Stimulated activated CD8-positive, alpha-beta memory T cell treated with anti-CD3 and anti-CD28 coated beads, Interleukin-7, amount 100 ng/mL, for 1 hour (primary cell): Measurements from ENCODE around the gene KIRREL3.
A peak's percentile ranks its signal among the peaks of the same experiment; 100 is the strongest.

Source experiments
- DNase-seq, 2 donors: peaks; one replicate each; pipeline ENCODE4 v3.0.0-alpha.2; 2020; ENCODE audit warnings: low read depth in 2 of 2

KIRREL3 gene

DNA sequence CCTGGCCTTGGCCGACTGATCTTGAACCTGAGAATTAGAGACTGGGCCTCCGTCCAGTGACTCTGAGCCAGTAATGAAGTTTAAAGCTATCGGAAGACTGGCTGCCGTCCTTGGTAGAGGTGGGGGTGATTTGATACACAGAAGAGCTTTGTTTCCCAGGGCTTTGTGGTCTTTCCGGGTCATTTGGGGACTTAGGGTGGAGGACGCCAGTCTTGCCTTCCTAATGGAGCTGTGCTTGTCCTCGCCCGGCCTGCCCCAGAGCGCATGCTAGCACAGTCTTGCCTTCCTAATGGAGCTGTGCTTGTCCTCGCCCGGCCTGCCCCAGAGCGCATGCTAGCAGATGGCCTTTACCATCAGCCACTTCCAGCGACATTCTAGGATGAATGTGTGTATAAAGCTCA, 579.3 kb downstream of the KIRREL3 start:
- DNase-seq, result no peak

DNA sequence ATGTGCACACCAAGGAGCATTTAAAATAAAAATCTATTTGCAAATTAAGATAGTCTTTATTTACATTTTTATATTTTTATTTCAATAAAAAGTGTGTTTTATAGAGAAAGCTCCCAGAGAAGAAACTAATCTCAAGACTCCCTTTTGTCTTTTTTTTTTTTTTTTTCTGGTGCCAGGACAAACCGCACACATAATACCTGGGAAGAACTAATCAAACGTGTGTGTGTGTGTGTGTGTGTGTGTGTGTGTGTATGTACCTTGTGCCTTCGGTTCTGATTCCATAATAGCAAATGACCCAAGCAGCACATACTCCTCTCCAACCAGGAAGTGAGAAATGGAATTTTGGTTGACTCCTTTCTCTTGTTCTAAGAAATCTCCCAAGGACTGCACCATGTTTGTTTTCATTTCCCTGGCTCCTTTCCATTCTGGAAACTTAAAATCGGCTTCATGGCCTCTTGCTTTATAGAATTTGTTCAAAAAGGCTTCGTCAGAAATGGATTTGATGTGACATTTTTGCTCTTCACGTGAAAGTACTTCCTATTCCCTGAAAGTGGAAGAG, 579.8 kb downstream of the KIRREL3 start:
- DNase-seq, result no peak

DNA sequence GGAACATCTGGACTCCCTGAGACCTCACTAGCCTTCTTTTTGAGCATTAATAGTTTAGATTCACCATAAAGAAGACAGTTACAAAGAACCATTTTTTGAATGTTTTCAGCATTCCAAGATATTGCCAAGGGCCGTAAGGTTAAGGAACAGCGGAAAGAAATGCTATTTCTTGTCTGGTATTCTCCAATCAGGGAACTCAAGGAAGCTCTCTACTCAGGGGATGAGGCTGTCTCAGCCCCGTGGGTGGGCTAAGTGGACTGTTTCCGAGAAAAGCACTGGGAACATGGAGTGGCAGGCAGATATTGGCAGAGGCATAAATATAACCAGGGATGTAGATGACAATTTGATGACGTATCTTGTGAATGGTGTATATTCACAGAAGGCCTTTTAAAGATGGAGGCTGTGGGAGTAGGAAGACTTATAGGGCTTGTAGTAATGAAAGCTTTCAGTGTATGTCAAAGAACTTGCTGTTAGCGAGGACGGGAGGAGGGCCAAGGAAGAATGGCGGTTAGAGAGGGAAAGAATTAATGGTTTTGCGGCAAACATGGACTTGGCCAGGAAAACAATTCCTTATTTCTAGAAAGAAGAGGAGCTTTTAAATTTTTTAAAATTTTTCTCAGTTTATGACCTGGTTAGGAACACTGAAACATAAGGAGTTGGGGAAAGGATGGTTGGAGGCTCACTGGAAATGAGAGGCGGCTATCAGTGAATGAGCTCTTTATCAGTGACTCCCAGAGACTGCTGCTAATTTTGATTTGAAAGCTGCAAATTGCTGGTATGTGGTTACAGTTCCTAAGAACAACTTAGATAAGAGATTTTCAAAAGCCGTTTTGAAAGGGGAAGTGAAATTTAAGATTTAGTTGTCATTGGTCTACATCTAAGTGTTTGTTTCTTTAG, 580.5 kb downstream of the KIRREL3 start:
- no peak for DNase-seq

DNA sequence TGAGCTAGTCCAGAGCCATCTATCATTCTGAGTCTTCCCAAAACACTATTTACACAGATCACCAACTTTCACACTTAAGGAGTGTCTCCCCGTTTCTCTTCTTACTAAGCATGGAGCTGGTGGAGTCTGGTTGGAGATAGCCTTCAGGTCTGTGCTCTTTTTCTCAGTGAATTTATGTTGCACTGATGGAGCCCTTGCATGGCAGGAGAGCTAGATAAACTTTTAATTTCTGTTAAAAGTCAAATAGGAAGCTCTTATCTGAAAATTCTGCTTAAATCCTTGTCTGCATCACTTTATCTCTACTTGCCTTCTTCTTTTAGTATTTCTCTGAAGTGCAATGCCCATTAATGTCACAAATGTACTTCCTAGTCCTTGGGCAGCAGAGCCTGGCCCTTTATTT, 581.7 kb downstream of the KIRREL3 start:
- DNase-seq, result no peak

DNA sequence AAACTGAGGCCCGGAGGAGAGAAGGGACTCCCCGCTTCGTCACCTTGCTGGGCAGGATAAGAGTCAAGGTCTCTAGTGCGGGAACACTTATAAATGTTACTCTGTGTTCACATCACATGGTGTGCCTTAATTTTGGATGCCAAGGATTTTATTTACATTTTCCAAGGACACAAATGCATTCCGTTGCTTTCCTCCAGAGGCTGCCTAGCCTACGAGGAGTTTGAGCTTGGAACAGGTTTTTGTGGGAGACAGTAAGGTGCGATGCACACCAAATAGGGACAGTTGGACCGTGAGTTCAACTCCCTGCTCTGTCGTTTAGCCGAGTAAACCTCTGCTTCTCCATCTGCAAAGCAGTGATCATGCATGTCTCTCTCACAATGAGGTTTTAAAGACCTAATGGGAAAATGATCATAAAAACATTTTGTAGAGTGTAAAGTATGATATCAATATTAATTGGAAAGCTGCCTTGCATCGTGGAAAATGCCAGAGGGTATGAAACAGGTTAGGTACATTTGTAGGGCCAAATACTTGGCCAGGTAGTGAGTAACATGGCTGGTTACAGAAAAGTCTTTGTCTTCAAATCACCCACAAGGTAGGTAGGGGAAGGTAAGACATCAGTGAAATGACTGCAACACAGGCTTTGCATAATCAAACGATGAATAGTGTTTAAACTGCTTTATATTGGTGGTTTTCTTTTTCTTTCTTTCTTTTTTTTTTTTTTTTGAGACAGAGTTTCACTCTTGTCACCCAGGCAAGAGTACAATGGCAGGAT, 583.3 kb downstream of the KIRREL3 start:
- DNase-seq, result no peak

DNA sequence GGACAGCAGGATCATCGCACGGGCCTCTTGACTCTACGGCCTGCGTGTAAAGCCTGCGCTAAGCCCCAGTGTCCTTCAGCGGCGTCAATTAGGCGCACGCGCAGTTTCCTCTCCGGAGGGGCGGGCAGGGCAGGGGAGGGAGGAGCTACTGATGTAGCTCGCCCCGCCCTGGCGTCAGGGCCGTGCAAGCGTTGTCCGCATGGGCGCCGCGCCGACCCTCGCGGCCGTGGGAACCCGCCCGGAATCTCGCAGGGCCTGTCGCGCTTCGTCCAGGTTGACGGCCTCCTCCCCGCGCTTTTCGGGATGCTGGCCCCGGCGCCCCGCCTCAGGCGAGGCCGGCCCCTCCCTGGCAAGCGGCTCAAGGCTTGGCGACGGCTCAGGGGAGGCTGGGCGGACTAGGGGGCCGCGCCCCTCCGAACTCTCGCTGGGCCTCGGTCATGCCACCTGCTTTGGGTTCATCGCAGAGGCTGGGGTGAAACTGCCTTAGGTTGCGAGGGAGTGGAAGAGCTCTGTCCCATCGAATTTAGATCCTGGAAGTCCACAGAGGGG, 584.0 kb downstream of the KIRREL3 start:
- peak; percentile 39 to 41 for DNase-seq

DNA sequence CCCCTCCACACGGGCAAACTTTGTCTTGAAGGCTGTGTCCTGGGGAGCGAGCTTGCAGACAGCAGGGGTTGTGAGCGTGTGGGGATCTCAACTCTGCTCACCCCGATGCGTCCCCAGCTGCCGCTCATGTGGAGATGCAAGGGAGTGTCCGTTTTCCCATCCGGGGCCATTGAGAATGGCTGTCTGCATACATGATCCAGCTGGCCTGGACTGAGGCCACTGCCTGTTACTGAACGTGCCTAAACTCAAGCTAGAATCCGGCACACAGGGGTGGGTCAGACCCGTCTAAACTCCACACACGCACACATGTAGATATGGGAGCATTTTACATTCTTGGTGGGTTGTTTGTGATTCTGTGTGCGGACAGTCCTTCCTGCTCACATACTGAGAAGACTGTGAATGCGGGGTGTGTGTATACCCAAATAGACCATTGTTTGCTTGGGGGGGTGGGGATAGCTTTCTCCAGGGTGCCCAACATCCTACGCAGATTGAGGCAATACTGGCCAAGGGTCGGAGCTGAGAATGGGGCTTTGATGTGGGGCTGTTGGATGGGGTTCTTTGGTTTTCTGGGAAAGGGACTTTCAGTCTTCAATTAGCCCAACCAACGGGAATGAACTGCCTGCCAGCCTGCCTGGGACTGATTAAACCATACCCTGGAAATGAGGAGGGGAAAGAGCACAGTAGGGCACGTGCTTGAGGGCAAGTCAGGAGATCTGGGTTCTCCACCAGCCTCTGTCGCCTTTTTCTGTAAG, 584.7 kb downstream of the KIRREL3 start:
- no peak for DNase-seq

DNA sequence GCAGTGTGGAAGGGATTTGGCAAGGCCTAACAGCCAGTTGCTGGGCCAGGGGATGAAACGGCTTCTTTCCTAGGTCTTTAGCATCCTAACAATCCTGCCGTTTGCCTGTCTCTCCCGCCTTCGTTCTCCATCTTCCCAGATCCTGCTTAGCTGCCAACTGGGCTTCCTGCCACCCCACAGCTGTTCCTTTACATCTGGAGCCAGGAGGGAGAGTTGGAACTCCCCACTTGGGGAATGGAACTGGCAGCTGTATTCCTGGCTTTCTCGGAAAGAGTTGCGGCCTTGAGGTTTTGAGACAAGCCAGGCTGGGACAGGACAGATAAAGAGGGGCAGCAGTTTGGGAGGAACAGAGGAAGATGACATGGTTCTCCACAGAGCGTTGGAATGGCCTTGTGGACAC, 585.4 kb downstream of the KIRREL3 start:
- DNase-seq, result no peak

DNA sequence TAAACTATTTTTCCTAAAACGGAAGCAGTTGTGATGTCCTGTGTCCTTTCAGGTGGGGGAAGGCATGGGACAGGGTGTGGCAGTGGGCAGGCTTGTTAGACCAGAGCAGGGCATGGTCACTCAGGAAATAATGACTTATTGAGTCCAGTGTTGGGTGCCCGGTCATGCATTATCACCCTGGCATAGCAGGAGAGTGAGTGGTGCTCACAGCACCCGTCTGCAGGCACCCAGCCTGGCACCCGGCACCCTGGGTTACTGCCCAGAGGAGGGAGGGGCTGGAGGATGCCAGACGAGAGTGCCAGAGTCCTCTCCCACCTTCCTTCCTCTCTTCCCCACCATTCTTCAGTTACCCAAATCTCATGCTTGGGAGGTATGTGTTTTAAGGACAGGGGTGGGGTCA, 586.0 kb downstream of the KIRREL3 start:
- no peak for DNase-seq

DNA sequence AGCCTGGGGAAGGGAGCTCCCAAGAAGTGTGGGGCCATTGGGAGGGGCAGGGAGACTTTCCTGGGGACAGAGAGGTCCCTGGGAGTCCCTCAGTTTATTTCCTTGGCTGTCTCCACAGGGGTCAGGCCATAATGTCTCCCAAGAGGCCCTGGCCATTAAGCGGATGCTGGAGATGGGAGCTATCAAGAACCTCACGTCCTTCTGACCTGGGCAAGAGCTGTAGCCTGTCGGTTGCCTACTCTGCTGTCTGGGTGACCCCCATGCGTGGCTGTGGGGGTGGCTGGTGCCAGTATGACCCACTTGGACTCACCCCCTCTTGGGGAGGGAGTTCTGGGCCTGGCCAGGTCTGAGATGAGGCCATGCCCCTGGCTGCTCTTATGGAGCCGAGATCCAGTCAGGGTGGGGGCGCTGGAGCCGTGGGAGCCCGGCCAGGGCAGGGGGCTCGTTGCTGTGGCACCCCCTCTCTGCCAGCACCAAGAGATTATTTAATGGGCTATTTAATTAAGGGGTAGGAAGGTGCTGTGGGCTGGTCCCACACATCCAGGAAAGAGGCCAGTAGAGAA, 586.6 kb downstream of the KIRREL3 start:
- no peak for DNase-seq

DNA sequence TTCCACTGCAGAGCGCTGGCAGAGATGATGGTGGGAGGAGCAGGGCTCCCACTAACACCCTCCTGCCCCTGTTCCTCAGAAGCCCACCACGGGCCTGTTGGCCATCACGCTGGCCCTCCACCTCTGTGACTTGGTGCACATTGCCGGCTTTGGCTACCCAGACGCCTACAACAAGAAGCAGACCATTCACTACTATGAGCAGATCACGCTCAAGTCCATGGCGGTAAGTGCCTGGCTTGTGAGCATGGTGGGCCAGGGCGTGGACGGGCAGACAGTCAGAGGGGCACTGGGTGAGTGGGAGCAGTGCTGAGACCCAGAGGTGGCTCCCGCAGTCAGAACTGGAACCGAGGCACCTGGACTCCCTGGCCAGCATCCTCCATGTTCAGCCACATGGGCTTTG, 587.1 kb downstream of the KIRREL3 start:
- DNase-seq, result no peak

DNA sequence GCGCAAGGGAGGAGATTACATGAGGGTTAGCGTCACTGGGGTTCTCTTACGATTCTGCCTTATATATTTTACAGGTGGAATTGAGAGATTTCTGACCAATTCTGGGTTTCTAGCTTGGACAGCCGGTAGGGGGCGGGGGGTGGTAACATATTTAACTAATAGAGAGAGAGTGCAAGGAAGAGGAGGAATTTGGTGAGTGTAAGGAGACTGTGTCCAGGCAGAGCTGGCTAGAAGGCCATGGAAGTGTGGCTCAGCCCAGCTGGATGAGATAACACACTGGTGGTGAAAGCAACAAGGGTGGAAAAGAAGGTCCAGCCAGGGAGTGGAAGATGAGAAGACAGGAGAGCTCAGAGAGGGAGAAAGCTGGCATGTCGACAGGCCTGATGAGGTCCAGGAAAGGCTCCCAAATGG, 588.6 kb downstream of the KIRREL3 start:
- no peak for DNase-seq

DNA sequence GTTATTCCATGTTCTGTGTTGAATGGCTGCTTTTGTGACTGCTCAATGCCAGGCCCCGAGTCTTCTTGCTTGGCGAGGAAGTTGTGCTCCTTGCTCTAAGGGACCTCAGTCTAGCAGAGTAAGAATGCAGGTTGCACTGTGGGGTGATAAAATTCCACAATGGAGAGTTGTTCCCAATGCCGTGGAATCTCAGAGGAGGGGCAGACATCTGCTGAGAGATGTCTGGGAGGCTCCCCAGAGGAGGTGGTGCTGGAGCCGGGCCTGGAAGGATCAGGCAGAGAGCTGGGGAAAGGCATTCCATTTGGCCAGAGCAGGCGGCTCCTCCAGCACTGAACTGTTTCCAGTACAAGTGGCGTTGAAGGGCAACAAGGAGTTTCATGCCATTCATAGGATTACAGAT, 589.9 kb downstream of the KIRREL3 start:
- DNase-seq, result no peak

DNA sequence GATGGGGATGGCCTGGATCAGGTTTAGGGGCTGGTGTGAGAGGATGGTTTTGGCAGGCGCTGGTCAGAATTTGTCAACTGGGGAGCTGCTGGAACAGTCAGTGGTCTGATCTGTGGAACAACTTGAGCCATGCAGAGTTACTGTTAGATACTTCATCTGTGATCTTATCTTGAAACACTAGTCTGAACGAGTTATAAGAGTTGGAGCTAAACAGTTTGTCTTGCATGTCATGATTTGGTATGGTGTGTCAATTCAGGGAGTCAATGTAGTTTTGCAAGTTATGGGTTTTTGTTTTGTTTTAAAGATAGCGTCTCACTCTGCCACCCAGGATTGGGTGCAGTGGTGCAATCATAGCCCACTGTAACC, 591.0 kb downstream of the KIRREL3 start:
- no peak for DNase-seq

DNA sequence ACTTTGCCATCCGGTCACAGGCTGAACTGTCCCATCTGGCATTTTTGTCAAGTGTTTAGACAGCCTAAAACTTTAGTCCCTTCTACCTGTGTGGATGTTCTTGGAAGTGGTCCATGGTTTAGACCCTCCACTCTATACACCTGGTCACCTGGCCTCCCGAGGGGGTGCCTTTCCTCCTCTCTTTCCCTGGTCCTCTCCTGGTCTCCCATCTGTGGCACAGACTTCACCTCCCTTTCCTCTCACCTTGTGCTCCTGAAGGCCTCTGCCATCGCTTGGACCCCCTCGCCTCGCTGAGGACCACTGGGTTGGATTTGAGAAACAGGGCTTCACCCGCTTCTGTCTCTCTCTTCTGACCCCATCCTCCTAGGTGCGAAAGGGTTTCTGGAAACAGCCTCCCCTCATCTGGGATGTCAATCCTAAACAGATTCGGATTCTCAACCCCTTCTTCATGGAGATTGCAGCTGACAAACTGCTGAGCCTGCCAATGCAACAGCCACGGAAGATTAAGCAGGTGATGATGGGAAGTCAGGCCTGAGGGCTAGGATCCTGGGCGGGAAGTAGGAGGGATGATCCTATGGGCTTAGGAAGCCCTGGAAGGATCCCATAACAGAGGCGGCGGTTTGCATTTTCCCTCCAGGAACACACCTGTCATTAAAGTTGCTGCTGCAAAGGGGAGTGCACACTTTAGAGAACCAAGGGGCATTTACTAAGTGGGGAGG, 591.5 kb downstream of the KIRREL3 start:
- DNase-seq, result no peak

DNA sequence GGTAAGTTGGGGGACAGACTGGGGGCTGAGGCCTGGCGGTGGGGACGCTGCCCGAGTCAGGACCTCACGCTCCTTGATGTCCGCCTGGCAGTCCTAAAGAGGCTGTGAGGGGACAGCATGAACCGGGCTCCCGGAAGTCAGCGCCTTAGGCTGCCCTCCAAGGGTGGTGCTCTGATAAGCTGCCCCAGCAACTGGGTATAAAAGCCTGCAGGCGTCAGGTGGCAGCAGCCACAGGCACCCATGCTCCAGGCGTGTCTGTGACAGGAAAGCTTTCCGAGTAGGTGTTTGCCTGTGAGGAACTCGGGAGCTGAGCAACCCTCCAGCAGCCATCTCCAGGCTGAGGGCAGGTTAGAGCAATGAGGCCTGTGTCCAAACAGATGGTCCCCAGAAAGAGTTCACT, 592.1 kb downstream of the KIRREL3 start:
- DNase-seq, result no peak

DNA sequence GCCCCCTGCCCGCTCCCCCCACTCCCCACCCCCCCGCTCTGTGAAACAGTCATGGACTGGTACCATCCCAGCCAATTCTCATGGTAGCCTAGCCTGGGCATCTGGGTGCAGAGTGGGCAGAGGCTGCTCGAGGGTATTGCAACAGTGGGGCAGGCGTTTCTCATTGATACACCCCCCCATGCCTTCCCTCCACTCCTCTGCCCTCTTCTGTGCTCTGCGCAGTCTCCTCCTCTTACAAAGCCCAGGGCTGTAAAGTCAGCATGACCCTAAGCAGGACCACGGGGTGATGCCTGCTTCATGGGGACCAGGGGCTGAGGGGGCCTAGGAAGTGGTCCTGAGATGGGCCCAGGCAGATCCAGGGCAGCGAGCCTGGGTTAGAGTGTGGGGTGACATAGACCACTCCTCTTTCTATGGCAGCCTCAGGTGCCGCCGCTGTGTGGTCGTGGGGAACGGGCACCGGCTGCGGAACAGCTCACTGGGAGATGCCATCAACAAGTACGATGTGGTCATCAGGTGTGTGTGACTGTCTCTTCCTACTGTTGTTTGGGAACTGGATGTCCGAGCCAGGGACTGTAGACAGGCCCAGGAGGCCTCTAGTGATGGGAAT, 592.8 kb downstream of the KIRREL3 start:
- DNase-seq, result no peak

DNA sequence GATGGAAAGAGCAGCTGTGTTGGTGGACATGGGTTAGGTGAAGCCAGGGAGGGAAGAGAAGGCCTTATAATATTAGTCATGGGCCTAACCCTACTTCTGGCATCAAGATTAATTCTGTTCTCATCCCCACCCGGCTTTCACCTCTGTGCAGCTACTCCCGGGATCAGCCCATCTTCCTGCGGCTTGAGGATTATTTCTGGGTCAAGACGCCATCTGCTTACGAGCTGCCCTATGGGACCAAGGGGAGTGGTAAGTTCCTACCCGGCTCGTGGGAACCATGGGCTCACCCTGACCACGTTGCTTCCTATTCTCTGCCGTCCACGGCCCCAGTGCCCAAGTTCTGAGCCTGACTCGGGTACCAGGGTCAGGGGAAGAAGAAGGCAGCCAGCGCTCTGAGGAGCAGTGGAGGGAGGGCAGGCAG, 593.5 kb downstream of the KIRREL3 start:
- DNase-seq, result no peak

DNA sequence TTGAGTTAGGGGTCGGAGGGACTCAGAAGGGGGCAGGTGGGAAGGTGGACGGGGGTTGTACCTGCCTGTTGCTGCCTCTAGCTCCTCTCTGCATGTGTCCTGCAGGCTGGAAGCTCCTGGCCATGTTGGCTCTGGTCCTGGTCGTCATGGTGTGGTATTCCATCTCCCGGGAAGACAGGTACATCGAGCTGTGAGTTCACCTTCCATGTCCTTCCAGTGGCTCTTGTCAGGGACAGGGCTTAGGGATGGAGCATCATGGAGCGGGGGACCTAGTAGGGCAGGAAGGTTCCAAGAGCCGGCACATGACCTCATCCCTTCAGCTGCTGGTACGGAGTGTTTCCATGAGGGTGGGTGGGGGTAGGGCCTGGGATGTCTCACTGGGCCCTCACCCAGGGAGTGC, 594.2 kb downstream of the KIRREL3 start:
- DNase-seq, result no peak

DNA sequence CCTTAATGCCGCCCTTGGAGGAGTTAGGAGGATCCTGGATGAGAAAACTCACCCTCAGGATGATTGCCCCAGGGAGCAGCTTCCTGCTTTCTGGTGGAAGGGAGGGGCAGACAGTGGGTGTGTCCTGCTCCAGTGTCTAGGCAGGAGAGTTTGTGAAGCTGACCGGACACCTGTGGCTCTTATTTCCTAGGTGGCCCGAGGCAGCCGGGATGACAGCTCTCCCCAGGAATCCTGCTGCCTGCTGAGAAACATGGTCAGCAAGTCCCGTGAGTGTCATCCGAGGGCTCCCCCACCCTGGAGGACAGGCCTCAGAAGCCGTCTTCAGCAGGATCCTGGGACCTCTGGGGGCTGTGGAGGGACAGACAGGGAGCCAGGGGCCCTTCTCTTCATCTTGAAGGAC, 594.7 kb downstream of the KIRREL3 start:
- DNase-seq, result no peak
